GM12801 (cell line): ENCODE measurements around the gene B3GNT7.

ENCODE experiments used
- TF ChIP-seq, protein P1 (sequence below): IDR thresholded peaks from one replicate; pipeline ENCODE4 v1.5.1; 2011; ENCODE audit warnings: control low read depth; ENCODE audit not compliant: insufficient read length; ENCODE audit errors: extremely low read depth

Gene B3GNT7

GRCh38 chr2:231410293-231411004 lies 14.9 kb downstream of the B3GNT7 start:
- TF ChIP-seq, protein P1, sequence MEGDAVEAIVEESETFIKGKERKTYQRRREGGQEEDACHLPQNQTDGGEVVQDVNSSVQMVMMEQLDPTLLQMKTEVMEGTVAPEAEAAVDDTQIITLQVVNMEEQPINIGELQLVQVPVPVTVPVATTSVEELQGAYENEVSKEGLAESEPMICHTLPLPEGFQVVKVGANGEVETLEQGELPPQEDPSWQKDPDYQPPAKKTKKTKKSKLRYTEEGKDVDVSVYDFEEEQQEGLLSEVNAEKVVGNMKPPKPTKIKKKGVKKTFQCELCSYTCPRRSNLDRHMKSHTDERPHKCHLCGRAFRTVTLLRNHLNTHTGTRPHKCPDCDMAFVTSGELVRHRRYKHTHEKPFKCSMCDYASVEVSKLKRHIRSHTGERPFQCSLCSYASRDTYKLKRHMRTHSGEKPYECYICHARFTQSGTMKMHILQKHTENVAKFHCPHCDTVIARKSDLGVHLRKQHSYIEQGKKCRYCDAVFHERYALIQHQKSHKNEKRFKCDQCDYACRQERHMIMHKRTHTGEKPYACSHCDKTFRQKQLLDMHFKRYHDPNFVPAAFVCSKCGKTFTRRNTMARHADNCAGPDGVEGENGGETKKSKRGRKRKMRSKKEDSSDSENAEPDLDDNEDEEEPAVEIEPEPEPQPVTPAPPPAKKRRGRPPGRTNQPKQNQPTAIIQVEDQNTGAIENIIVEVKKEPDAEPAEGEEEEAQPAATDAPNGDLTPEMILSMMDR, result no peak

DNA sequence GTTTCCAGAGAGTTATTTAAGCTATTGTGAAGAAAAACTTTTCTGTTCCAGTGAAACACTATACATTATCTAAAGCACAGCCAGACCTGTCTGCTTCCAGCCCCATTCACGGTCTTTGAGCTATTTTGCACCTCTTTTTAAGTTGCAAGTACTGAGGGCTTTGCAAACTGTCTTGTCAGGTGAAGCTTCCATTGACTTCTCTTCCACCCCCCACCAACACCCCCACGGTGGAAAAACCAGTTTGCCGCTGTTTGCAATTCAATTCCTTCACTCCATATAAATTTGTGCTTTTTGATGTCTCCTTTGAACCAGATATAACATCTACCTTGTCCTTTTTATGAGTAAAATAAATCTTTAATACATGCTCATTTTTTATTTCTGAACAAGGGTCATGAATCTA lies 15.7 kb downstream of the B3GNT7 start:
- TF ChIP-seq, protein P1, result no peak

- TF ChIP-seq, protein P1, result peak; percentile 24
Measured at GRCh38 chr2:231411831-231412617, 16.5 kb downstream of the B3GNT7 start.

DNA sequence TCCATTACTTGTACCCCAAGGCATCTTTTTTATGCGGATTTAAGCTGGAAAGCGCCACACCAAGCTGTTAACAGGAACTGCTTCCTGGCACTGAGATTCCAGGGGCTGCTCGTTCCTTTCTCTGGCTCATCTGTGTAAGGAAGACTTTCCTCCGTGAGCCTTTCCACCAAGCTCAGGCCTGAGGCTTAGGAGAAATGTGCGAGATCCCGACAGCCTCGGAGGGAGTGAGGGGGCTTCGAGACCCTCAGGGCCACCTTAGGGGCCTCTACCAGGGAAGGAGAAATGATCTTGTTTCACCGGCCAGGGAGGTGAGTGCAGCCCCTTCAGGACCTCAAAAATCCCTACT lies 17.1 kb downstream of the B3GNT7 start:
- TF ChIP-seq, protein P1, result no peak

GRCh38 chr2:231413456-231413855 lies 17.9 kb downstream of the B3GNT7 start:
- TF ChIP-seq, protein P1, result no peak

- TF ChIP-seq, protein P1, result no peak
Measured at GRCh38 chr2:231413921-231414476, 18.5 kb downstream of the B3GNT7 start.

DNA sequence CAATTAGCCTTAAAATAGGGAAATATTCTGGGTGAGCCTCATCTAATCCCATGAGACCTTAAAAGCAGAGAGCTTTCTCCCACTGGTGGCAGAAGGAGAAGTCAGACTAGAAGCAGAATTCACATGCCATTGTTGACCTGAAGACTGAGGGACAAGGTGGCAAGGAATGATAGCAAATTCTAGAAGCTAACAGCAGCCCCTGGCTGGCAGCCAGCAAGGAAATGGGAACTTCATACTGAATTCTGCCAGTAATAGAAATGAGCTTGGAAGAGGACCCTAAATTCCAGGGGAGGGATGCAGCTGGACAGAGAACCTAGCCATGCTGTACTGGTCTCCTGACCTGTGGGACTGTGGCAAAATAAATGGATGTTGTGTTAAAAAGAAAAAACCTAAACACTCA lies 19.5 kb downstream of the B3GNT7 start:
- TF ChIP-seq, protein P1, result no peak
